GM18519 (cell line): ENCODE results near the gene KLHL29.

Experiments used
- ATAC-seq: cut with Tn5 transposase; IDR thresholded peaks from one replicate; pipeline ENCODE4 v1.9.1; 2021; ENCODE audit warnings: mild to moderate bottlenecking, moderate library complexity; ENCODE audit not compliant: unreplicated experiment, low FRiP score

The KLHL29 gene

DNA sequence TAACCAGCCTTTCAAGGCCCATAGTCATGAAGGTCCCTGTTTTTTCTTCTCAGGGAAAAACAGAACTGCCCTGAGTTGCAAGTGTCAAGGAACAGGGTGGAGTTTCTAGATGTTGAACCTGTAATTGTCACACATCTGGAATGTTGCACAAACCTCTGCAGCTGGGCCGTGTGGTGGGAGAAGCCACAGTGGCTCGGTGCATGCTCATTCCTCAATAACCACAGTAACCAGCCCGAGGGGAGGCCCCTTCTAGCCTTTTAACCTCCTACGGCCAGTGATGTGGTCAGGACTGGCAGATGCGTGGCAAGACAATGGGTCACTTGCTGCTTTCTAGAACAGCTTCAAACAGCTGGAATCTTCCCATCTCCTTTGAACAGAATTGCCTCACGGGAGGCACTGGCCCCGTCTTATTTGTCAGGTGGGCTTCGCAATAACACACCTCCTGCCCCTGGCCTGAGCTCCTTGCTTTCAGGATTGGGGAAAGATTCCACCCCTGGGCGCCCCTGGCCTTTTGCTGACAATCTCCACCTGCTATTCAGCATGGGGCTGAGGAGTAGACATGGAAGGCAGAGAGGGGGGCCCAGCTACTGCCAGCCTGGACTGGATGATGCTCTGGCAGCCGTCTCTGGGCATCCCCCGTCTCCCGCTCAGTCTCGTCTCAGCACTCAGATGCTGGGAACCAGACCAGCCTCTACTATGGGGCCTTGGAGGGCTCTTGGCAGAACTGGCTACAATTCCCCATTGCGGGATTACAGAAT lies 102.9 kb downstream of the KLHL29 start:
- ATAC-seq = no peak

- no peak for ATAC-seq
These were observed 103.6 kb downstream of the KLHL29 start for GRCh38 chr2:23488584-23488983.

DNA sequence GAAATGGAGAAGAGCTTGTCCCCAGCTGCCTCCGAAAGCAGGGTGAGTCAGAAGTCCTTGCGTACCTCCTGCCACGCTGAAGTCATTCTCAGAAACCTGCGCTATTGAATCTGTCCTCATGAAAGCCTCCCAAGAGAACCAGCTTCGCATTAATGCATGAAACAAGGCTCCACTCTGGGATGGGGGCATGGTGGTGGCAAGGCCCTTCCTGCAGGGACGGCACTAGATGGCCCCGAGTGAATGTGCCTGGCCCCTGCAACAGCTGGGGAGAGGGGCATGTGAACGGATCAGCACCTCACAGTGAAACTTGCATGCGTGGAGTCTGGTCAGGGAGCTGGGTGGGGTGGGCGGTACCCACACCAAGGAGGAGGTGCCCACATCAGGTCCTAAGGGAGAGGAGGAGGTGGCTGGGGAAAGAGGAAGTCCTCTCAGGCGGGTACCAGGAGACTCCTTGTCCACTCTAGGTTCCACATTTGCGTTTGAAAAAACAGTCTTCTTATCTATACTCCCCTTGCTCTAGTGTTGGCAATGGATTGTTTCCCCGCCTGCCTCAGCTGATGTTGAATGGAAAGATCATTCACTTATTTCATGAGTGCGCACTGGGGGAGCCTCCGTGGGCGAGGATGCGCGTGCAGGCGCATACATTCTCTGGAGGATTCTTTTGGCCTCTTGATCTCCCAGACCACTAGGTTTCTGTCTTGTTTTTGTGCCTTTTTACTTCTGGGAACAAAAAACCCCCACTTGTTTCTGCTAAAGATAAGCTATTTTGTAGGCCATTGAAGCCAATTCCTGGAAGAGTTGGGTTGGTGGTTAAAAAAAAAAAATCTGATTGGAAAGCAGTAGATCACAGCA lies 104.7 kb downstream of the KLHL29 start:
- ATAC-seq = no peak

DNA sequence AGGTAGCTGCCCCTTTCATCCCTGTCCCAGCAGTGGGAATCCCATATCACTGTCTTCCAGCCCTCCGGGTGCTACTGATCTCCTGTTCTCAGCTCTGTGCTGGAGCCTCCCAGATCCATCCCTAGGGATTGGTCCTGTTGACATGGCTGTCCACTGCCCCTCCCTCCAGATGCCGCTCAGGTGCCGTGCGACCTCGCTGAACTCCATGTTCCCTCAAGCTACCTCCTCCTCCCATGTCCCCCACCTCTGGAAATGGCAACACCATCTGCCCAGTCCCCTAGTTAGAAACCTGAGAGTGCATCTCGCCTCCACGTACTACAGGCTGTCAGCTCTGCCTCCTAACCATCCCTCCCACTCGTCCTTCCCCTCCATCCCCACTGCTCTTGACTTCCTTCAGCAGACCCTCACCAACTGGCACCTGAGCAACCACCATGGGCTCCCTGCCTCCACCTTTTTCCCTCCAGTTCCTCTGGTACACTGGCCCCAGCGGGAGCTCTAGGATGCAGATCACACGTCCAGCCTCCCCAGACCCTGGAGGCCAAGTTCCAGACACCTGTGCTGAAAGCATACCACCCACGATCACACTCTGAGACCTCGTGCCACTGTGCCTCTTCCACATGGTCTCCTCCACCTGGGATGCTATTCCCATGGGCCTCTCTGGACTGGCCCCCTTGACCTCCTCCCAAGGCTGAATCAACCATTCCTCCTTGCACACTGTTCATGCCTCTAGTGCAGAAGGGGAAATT lies 106.8 kb downstream of the KLHL29 start:
- ATAC-seq = no peak

DNA sequence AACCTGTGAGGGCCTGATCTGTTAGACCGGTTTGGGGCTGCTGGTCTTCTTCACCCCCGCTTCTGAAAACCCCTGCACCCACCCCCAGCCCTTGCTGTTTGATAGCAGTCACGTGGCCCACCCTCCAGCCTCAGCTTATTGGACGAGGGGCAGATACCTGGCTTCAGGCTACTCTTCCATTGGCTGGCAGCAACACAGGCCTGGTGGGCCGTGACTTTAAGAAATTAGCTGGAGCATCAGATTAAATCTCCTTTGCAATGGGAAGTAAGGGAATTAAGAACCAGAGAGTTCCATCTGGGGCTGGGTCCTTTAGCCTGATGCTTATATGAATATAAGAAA lies 107.3 kb downstream of the KLHL29 start:
- ATAC-seq = no peak

GRCh38 chr2:23492921-23493320 lies 107.9 kb downstream of the KLHL29 start:
- ATAC-seq = no peak

DNA sequence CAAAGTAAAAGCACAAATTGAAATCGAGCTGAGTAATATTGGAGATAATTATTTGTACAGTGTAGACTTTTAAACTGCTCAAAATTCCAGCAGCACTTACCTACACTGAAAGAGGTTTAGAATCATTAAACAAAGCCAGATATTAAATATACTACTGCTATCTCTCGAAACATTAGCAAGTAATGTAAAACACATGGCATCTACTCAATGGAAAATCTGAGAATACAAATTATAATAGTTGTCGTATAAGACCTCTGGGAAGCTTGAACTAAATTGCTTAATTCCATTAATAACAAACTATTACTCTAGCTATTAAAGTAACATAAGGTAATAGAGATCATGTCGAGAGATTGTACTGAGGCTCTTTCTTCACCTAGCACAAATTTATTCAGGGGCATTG lies 108.9 kb downstream of the KLHL29 start:
- no peak for ATAC-seq

DNA sequence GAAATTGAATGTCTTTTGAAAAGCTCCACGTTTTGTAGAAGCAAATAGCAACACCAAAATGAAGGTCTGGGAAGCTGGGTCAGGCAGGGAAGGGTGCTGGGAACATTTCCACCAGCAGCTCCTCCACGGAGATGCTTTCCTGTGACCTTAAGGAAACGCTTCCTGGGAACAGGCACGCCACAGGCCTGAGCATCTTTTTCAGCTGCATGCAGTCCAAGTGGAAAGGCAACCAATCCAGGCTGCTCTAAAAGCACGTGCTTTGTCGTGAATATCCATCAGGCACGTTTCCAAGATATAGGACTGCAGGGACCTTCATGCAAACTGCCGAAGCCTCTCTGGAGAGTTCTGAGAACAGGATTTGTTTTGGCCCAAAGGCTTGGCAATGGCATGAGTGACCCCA lies 109.3 kb downstream of the KLHL29 start:
- no peak for ATAC-seq

DNA sequence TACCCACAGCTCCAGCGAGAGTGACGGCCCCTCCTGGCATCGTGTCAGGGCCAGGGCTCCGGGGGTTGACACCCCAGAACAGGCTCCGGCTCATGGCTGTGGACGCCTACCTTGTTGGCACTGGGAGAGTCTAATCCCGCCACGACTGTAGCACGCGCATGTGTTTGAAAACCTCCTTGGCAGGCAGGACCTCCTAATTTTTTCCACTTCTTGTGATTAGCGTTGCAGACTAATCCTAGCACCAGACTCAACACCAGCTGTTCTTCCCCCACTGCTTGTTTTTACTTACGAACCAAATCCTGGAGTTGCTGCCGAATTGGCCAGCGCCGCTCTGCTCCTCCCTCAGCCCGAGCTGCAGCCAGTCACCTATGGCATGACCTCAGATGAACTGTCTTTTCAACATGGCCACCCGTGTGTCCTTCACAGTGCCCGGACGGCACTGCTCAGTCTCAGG lies 110.7 kb downstream of the KLHL29 start:
- no peak for ATAC-seq

- ATAC-seq = no peak
These were observed 111.5 kb downstream of the KLHL29 start for GRCh38 chr2:23496456-23496855.

- ATAC-seq = no peak
These were observed 112.1 kb downstream of the KLHL29 start for GRCh38 chr2:23497063-23497462.

GRCh38 chr2:23497536-23497935 lies 112.6 kb downstream of the KLHL29 start:
- ATAC-seq = no peak

DNA sequence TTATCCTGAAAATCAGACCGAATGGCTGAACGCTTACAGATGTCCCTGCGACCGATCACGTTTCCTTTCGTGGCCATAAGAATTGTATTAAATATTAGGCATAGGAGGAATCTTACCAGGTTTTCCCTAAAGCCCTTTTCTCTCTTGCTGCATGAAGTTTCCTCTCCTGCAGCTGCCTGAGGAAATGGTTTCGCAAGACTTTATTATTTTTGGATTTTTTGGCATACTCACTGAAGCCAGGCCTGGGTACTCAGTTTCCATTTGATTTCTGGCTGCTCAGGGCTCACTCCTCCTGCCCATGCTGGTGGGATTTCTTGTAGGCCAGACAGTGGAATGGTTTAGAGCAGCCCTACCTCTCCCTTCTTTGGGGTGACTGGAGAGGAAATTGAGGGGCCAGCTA lies 114.0 kb downstream of the KLHL29 start:
- no peak for ATAC-seq

GRCh38 chr2:23499439-23499838 lies 114.5 kb downstream of the KLHL29 start:
- no peak for ATAC-seq

DNA sequence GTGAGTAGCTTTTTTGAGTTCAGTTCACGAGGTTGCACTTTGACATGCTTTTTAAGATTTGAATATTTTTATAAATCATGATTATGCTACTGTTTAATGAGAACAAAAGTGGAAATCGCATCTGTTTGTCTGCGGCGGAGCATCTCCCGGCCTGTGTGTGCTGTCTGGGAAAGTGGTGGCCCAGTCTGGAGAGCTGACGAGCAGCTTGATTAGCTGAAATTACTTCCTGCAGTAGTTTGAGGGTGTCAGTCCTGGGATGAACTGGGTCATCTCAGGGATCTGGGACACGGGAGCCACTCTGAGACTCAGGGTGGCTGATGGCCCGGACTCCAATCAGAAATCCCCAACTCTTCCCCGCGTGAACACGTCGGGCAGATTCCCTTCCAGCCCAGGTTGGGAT lies 115.9 kb downstream of the KLHL29 start:
- ATAC-seq = no peak

DNA sequence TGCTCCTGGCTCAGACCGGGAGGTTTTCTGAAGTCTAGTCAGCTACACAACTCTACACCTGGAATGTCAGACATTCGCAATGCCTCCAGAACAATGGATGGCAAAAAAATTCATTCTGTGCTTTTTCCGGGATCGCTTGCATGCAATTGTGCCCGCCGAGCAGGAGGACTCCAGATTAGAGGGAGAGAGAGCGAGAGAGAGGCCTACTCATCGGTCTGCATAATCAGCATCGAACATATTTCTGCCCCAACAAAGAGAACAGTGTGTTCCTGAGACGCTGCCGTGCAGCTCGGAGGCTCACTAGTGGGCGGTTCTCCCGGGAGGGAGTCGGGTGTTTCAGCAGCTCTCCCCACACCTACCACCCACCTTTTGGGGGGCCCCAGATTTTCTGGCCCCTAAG lies 117.1 kb downstream of the KLHL29 start:
- ATAC-seq = no peak

GRCh38 chr2:23503097-23503496 lies 118.1 kb downstream of the KLHL29 start:
- ATAC-seq = no peak

GRCh38 chr2:23503682-23504081 lies 118.7 kb downstream of the KLHL29 start:
- no peak for ATAC-seq

GRCh38 chr2:23504591-23504990 lies 119.6 kb downstream of the KLHL29 start:
- no peak for ATAC-seq

- ATAC-seq = no peak
These were observed 120.4 kb downstream of the KLHL29 start for GRCh38 chr2:23505218-23505983.
